ENCODE data around the gene SYT2.
A peak's percentile ranks its signal among the peaks of the same experiment; 100 is the strongest.
"Not testable (repeated sequence)": the region's sequence is repeated elsewhere in the genome, so short reads cannot be mapped to it uniquely, and the experiment has no call there.

The SYT2 gene

GRCh38 chr1:202624088-202624780 lies 86.0 kb downstream of the SYT2 start:
- Histone ChIP-seq H3K4me3 (ENCODE audit: low read depth, low read length) (no peak overlapping the region), H3K9me3 (ENCODE audit: severe bottlenecking) (no peaks in the 10 kb centered on the region), H3K27me3 (ENCODE audit: insufficient read depth, low read depth, severe bottlenecking) (no peaks in the 10 kb centered on the region), H3K36me3 (no peaks in the 10 kb centered on the region), H3K27ac (peak overlapping the region; percentile 90)
- no peak for TF ChIP-seq CTCF (IDR thresholded peaks at IDR 0.05; ENCODE audit: low read depth, low read length)
- no peak for DNase-seq

- H3K36me3 ChIP-seq; H3K27me3 ChIP-seq (ENCODE audit: insufficient read depth, low read depth, severe bottlenecking); H3K9me3 ChIP-seq (ENCODE audit: severe bottlenecking): not testable (repeated sequence)
- Histone ChIP-seq H3K4me3 (ENCODE audit: low read depth, low read length) (peak overlapping the region; percentile 11), H3K27ac (peak overlapping the region; percentile 90)
- TF ChIP-seq CTCF (IDR thresholded peaks at IDR 0.05; ENCODE audit: low read depth, low read length) = 0 out of 2 replicates have a peak, but pooled peaks have one; percentile 28
- DNase-seq = peak; percentile 87
Observed at GRCh38 chr1:202623476-202623875, 86.8 kb downstream of the SYT2 start.

GRCh38 chr1:202623075-202623474 lies 87.2 kb downstream of the SYT2 start:
- TF ChIP-seq CTCF (IDR thresholded peaks at IDR 0.05; ENCODE audit: low read depth, low read length) = no peak

GRCh38 chr1:202622388-202622787 lies 87.9 kb downstream of the SYT2 start:
- Histone ChIP-seq H3K27me3 (ENCODE audit: insufficient read depth, low read depth, severe bottlenecking) (no peaks in the 10 kb centered on the region), H3K9me3 (ENCODE audit: severe bottlenecking) (peaks cover 2% of the 10 kb centered on the region), H3K27ac (peak overlapping the region; percentile 90), H3K36me3 (no peaks in the 10 kb centered on the region), H3K4me3 (ENCODE audit: low read depth, low read length) (peak overlapping the region; percentile 5; the same call in 1 of the 2 replicates)
- no peak for TF ChIP-seq CTCF (IDR thresholded peaks at IDR 0.05; ENCODE audit: low read depth, low read length)
- DNase-seq = peak; percentile 82

More at GRCh38 chr1:202623075-202623474, 87.2 kb downstream of the SYT2 start:
- Histone ChIP-seq H3K27me3 (ENCODE audit: insufficient read depth, low read depth, severe bottlenecking) (no peaks in the 10 kb centered on the region), H3K36me3 (no peaks in the 10 kb centered on the region), H3K9me3 (ENCODE audit: severe bottlenecking) (no peaks in the 10 kb centered on the region), H3K27ac (peak overlapping the region; percentile 90), H3K4me3 (ENCODE audit: low read depth, low read length) (peak overlapping the region; percentile 11)
- peak; percentile 95 for DNase-seq

- Histone ChIP-seq H3K4me3 (ENCODE audit: low read depth, low read length) (no peak overlapping the region), H3K27ac (peak overlapping the region; percentile 61), H3K9me3 (ENCODE audit: severe bottlenecking) (peaks cover 2% of the 10 kb centered on the region), H3K27me3 (ENCODE audit: insufficient read depth, low read depth, severe bottlenecking) (no peaks in the 10 kb centered on the region), H3K36me3 (no peaks in the 10 kb centered on the region)
- no peak for DNase-seq
- no peak for TF ChIP-seq CTCF (IDR thresholded peaks at IDR 0.05; ENCODE audit: low read depth, low read length)
Observed at GRCh38 chr1:202621446-202621845, 88.8 kb downstream of the SYT2 start.

GRCh38 chr1:202620036-202620435 lies 90.2 kb downstream of the SYT2 start:
- H3K27me3 ChIP-seq (ENCODE audit: insufficient read depth, low read depth, severe bottlenecking); DNase-seq; H3K9me3 ChIP-seq (ENCODE audit: severe bottlenecking); H3K27ac ChIP-seq; H3K4me3 ChIP-seq (ENCODE audit: low read depth, low read length); H3K36me3 ChIP-seq: not testable (repeated sequence)

All from WERI-Rb-1 (cell line).